Thyroid gland (tissue), 4 donors: Measurements from ENCODE around the gene OR2AE1.

Experiments used
- CTCF ChIP-seq, 6 experiments: fragments of 200-600 bp in 3 of 6; fragments of 450-650 bp in 3 of 6; sonication (generic) in 3 of 6; IDR thresholded peaks; one replicate each; pipeline ENCODE4 v1.5.1; 2016 to 2019; ENCODE audit warnings: antibody characterized with exemption in 6 of 6, mild to moderate bottlenecking in 2 of 6, inconsistent platforms in 1 of 6, moderate library complexity in 1 of 6
- POLR2A ChIP-seq, 2 donors: fragments of 450-650 bp; IDR thresholded peaks; one replicate each; pipeline ENCODE4 v1.6.1; 2017; ENCODE audit warnings: antibody characterized with exemption in 2 of 2, mild to moderate bottlenecking in 2 of 2, moderate library complexity in 1 of 2

GRCh38 chr7:99831595-99831994, 45.2 kb downstream of the OR2AE1 start:
- TF ChIP-seq POLR2A (IDR thresholded peaks at IDR 0.05) (no peak), CTCF (IDR thresholded peaks at IDR 0.05) (no peak)
